ENCODE results near the gene MAST4.

Gene MAST4

DNA sequence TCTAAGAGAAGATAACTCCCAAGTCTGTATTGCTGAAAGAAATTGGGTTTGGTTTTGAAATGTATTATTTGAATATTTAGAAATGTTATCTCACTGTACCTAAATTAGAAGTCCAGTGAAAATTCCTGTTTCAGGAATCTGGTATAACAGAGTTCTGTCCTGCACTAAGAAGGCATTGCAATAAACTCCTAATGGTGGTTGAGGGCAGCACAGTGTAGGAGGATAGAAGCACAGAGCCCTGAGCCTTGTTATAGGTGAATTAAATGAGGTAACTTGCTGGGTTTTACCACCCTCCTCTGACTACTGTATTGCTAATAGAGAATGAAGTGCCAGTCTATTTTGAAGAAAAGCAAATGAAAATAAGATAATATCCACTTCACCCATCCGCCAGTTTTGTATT, 457.0 kb downstream of the MAST4 start:
- Mint-ChIP-seq H3K27ac (no peak overlapping the region), H3K27me3 (ENCODE audit: low read depth) (no peaks in the 10 kb centered on the region), H3K4me3 (no peak overlapping the region), H3K4me1 (no peaks in the 10 kb centered on the region), H3K9me3 (no peaks in the 10 kb centered on the region), H3K36me3 (ENCODE audit: low read depth) (peaks cover 4% of the 10 kb centered on the region)
- no peak for TF ChIP-seq CTCF (IDR thresholded peaks at IDR 0.05; ENCODE audit: unreplicated experiment in 3 of 3)

DNA sequence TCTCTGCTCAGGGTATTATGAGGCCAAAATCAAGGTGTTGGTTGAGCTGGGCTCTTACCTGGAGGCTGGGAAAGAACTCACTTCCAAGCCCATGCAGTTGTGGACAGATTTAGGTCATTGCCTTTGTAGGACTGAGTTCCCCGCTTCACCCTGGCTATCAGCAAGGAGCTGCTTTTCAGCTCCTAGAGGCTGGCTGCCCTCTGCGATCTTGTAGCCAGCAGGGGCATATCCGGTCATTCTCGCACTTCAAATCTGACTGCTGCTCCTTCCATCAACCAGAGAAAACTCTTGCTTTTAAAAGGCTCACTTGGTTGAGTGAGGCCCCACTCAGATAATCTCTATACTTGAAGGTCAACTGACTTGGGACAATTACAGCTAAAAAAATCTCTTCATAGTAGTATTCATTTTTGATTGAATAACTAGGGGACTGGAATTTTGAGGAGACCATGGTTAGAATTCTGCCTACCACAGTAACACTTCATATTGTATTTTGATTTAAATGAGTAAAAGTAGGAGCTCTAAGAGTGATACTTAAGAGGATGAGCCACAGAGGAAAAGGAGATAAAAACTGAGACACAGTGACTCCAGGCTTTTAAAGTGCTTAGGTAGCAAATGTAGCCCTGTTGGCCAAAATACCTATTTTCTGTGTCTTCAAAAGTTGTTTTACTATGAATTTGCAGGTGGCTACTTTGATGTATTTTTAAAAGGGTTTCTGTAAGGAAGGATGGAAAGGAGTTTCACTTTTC, 463.0 kb downstream of the MAST4 start:
- H3K36me3 Mint-ChIP-seq (ENCODE audit: low read depth), result peaks cover 4% of the 10 kb centered on the region
- peak overlapping the region in 1 of 3 experiments; percentile 10 for H3K27ac Mint-ChIP-seq
- no peaks in the 10 kb centered on the region for H3K9me3 Mint-ChIP-seq
- no peaks in the 10 kb centered on the region for H3K27me3 Mint-ChIP-seq (ENCODE audit: low read depth)
- peaks cover 6% of the 10 kb centered on the region for H3K4me1 Mint-ChIP-seq
- no peak overlapping the region for H3K4me3 Mint-ChIP-seq
- TF ChIP-seq CTCF (IDR thresholded peaks at IDR 0.05; ENCODE audit: unreplicated experiment in 3 of 3), result no peak

DNA sequence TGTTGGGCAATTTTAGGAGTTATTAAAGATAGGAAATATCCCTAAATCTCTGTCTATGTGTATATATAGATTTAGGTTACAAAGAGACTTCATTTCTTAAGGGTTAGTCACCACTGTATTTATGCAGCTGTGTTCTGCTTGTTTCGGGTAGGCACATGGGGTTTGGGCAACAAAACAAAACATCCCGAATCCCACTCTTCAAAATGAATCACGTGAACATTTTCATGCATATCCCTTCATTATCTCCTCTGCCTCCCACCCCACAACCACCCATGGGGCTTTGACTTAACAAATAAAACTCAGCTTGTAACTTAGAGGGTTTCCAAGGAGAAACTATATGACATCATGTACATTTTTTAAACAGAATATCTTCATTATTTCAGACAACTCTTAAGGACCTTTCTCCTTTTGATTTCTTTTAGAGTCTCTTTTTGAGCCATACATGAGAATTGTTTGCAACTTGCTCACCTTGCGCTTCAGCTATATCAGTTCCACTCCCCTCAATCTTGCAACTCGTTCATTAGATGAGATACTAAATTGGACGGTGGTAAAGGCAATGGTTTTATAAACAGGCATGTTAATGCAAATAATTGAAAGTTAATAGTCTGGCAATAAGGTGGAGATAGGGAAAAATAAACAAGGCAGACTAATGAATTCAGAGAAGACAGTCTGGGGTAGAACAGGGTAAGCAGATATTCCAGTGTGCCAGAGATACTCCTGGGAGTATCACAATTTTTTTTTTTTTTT, 463.7 kb downstream of the MAST4 start:
- Mint-ChIP-seq H3K4me1 (peaks cover 6% of the 10 kb centered on the region), H3K36me3 (ENCODE audit: low read depth) (peaks cover 4% of the 10 kb centered on the region), H3K4me3 (no peak overlapping the region), H3K27me3 (ENCODE audit: low read depth) (no peaks in the 10 kb centered on the region), H3K27ac (no peak overlapping the region), H3K9me3 (no peaks in the 10 kb centered on the region)
- no peak for TF ChIP-seq CTCF (IDR thresholded peaks at IDR 0.05; ENCODE audit: unreplicated experiment in 3 of 3)

DNA sequence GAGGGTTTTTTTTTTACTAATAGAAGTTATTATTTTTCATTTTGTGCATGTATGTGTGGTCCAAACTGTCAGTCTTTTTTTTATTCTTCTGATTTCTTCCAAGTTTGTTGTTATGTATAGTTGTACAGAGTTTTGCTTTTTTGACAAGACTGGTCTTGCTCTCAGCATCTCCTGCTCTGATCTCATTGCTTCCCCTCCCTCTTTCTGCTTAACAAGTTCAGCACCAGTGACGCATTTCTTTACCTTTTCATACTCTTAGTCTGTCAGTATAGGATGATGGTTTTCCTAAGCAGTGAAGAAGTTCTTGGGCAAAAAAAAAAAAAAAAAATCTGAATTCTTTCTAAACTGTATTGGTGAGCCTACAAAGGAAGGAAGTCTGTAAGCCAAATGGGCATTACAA, 465.3 kb downstream of the MAST4 start:
- no peak overlapping the region for H3K4me3 Mint-ChIP-seq
- H3K27me3 Mint-ChIP-seq (ENCODE audit: low read depth), result no peaks in the 10 kb centered on the region
- H3K4me1 Mint-ChIP-seq, result peaks cover 6% of the 10 kb centered on the region
- H3K36me3 Mint-ChIP-seq (ENCODE audit: low read depth), result peaks cover 4% of the 10 kb centered on the region
- H3K9me3 Mint-ChIP-seq, result no peaks in the 10 kb centered on the region
- no peak overlapping the region for H3K27ac Mint-ChIP-seq
- no peak for TF ChIP-seq CTCF (IDR thresholded peaks at IDR 0.05; ENCODE audit: unreplicated experiment in 3 of 3)

DNA sequence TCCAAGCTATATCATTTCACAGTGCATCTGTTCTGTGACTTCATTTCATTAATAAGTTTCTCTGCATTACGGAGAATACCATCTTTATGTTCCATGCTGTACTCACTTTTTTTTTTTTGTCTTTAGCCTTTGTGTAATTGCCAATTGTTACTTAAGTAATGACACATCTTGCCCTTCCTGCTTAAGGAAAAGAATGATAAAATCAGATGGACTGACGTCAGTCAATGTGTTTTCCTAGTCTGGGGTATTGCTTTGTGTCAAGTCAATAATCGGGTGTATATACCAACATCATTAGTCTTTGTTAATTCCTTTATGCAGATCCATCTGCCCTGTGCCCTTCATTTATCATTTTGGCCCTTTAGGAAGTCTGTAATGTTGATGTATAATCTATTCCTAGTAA, 466.9 kb downstream of the MAST4 start:
- Mint-ChIP-seq H3K9me3 (no peaks in the 10 kb centered on the region), H3K36me3 (ENCODE audit: low read depth) (peaks cover 4% of the 10 kb centered on the region), H3K4me3 (no peak overlapping the region)

More for the DNA sequence above, 466.9 kb downstream of the MAST4 start:
- Mint-ChIP-seq H3K27me3 (ENCODE audit: low read depth) (no peaks in the 10 kb centered on the region), H3K27ac (no peak overlapping the region), H3K4me1 (peaks cover 6% of the 10 kb centered on the region)
- TF ChIP-seq CTCF (IDR thresholded peaks at IDR 0.05; ENCODE audit: unreplicated experiment in 3 of 3), result no peak

Measured in nephron (organoid).